ENCODE measurements around the gene SF3B6. TPM values are rescaled to one million over a fixed set of nuclear protein-coding genes. Genes with fewer than 3 reads are reported as not detected.

SF3B6 gene
- total RNA-seq, 1 experiment from 2014 or later: 132 TPM

GRCh38 chr2:24085200-24085489 lies 9.0 kb upstream of the SF3B6 start:
- peak; percentile 52 for DNase-seq
- no peaks in the 10 kb centered on the region for H3K79me2 ChIP-seq (ENCODE audit: insufficient read depth, low read length)
- Mint-ChIP-seq H3K9me3 (no peaks in the 10 kb centered on the region), H3K36me3 (ENCODE audit: insufficient read depth in 1 of 3, low read depth in 3 of 3) (peaks cover 12 to 26% (median 25%) of the 10 kb centered on the region in 3 experiments), H3K27me3 (ENCODE audit: low read depth) (no peaks in the 10 kb centered on the region), H3K27ac (peak overlapping the region; percentile 50 to 96 (median 96); a peak in 3 of 7 replicates), H3K4me3 (peak overlapping the region; percentile 85 to 93), H3K4me1 (peaks cover 14 to 19% of the 10 kb centered on the region in 2 experiments)
- H3K9me3 ChIP-seq (ENCODE audit: control insufficient read depth, low read depth, low read length): no peaks in the 10 kb centered on the region
- H4K5ac ChIP-seq (ENCODE audit: insufficient read length, low read depth, low read length): no peak overlapping the region
- no peak overlapping the region for H4K91ac ChIP-seq (ENCODE audit: insufficient read length, low read depth, low read length)
- no peak overlapping the region for H2BK5ac ChIP-seq (ENCODE audit: insufficient read length, low read length)
- H3K14ac ChIP-seq (ENCODE audit: insufficient read depth, low read length): peak overlapping the region; percentile 89
- no peak overlapping the region for H3K18ac ChIP-seq (ENCODE audit: insufficient read length, low read depth, low read length)
- no peak overlapping the region for H4K8ac ChIP-seq (replicated peaks; ENCODE audit: insufficient read length, low read depth, low read length)
- no peak overlapping the region for H2AK5ac ChIP-seq (ENCODE audit: insufficient read length, low read length)
- H4K20me1 ChIP-seq (ENCODE audit: control insufficient read depth, insufficient read depth, insufficient read length): peaks cover 2% of the 10 kb centered on the region
- H3K56ac ChIP-seq (ENCODE audit: insufficient read length, low read depth, low read length): no peak overlapping the region
- H3K9ac ChIP-seq (ENCODE audit: extremely low read depth, insufficient read length, low read length): peak overlapping the region; percentile 87
- no peak overlapping the region for H3K4ac ChIP-seq (ENCODE audit: low read depth, low read length)
- H3K4me1 ChIP-seq (ENCODE audit: insufficient read depth, low read length): peaks cover 2% of the 10 kb centered on the region; the same call in 1 of the 2 replicates
- WGBS (ENCODE audit: extremely low coverage, insufficient read length, low lambda C conversion rate): no CpG with 5 or more reads among the region's 11 CpGs
- H3K23ac ChIP-seq (ENCODE audit: insufficient read length, low read depth, low read length): no peak overlapping the region
- TF ChIP-seq, protein P1, sequence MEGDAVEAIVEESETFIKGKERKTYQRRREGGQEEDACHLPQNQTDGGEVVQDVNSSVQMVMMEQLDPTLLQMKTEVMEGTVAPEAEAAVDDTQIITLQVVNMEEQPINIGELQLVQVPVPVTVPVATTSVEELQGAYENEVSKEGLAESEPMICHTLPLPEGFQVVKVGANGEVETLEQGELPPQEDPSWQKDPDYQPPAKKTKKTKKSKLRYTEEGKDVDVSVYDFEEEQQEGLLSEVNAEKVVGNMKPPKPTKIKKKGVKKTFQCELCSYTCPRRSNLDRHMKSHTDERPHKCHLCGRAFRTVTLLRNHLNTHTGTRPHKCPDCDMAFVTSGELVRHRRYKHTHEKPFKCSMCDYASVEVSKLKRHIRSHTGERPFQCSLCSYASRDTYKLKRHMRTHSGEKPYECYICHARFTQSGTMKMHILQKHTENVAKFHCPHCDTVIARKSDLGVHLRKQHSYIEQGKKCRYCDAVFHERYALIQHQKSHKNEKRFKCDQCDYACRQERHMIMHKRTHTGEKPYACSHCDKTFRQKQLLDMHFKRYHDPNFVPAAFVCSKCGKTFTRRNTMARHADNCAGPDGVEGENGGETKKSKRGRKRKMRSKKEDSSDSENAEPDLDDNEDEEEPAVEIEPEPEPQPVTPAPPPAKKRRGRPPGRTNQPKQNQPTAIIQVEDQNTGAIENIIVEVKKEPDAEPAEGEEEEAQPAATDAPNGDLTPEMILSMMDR (conservative IDR thresholded peaks at IDR 0.05): no peak
- no peak overlapping the region for H3K27ac ChIP-seq (ENCODE audit: insufficient read length, low read depth, low read length)
- no peaks in the 10 kb centered on the region for H3K79me1 ChIP-seq (ENCODE audit: insufficient read depth, low read depth, low read length, poor library complexity, severe bottlenecking)
- peaks cover 15% of the 10 kb centered on the region for H3K23me2 ChIP-seq (ENCODE audit: insufficient read length, low read depth, low read length, poor library complexity, severe bottlenecking)
- H3T11ph ChIP-seq (ENCODE audit: low read length): no peak overlapping the region
- no peak overlapping the region for H2BK12ac ChIP-seq (ENCODE audit: insufficient read length, low read depth, low read length)
- peak overlapping the region; percentile 96 for H3K4me2 ChIP-seq (ENCODE audit: insufficient read depth, insufficient read length, low read length)
- no peak overlapping the region for H2BK15ac ChIP-seq (ENCODE audit: low read depth, low read length)
- H2AFZ ChIP-seq (ENCODE audit: low read length): peak overlapping the region; percentile 94
- no peaks in the 10 kb centered on the region for H3K27me3 ChIP-seq (ENCODE audit: insufficient read depth, low read length)
- no peak overlapping the region for H2BK120ac ChIP-seq (ENCODE audit: low read depth, low read length, poor library complexity, severe bottlenecking)
- no peak overlapping the region for H2BK20ac ChIP-seq (ENCODE audit: low read depth, low read length, poor library complexity, severe bottlenecking)
